SU-DHL-6 (cell line): Measurements from ENCODE around the gene PHF24.

Source experiments
- CTCF ChIP-seq: fragments of 200-600 bp; sonication (generic); IDR thresholded peaks from one replicate; pipeline ENCODE4 v1.5.1; 2017; ENCODE audit warnings: antibody characterized with exemption, mild to moderate bottlenecking, low read length, moderate library complexity; ENCODE audit not compliant: insufficient read depth, poor library complexity, severe bottlenecking
- EZH2phosphoT487 ChIP-seq: fragments of 200-600 bp; sonication (generic), shearing (Covaris generic); conservative IDR thresholded peaks from 2 replicates; pipeline ENCODE4 v1.6.1; 2018; ENCODE audit warnings: mild to moderate bottlenecking, antibody characterized with exemption, low read length, moderate library complexity, mixed read lengths

- TF ChIP-seq CTCF (no peak), EZH2phosphoT487 (no peak)
These were observed 5.5 kb downstream of the PHF24 start for GRCh38 chr9:34963552-34963951.
